GM18520 (cell line): ENCODE results near the gene SCN2A.
"Not testable (repeated sequence)": the region's sequence is repeated elsewhere in the genome, so short reads cannot be mapped to it uniquely, and the experiment has no call there.

ENCODE experiments used
- ATAC-seq: cut with Tn5 transposase; IDR thresholded peaks from one replicate; pipeline ENCODE4 v1.9.1; 2021; ENCODE audit not compliant: unreplicated experiment

The SCN2A gene

DNA sequence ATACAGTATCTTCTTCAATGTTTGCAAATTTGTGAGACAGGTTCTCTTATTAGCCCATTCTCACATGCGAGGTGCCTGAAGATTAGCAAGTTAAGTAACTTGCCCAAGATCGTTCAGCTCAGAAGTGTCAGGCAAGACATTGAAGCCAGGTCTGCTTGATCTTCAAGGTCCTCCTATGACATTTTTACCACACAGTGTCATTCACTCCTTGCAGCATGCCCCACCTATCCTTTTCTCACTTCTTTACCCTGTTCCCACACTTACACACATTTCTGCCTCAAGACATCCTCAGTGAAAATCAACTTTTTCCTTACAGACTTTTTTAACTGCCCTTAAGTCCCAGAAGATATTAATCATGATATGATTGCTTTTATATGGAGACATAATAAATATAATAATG is 73.8 kb downstream of the SCN2A start:
- ATAC-seq, result no peak

GRCh38 chr2:165313509-165313908 is 74.3 kb downstream of the SCN2A start:
- ATAC-seq, result no peak

- ATAC-seq, result no peak
Measured at GRCh38 chr2:165328272-165328671, 89.1 kb downstream of the SCN2A start.

DNA sequence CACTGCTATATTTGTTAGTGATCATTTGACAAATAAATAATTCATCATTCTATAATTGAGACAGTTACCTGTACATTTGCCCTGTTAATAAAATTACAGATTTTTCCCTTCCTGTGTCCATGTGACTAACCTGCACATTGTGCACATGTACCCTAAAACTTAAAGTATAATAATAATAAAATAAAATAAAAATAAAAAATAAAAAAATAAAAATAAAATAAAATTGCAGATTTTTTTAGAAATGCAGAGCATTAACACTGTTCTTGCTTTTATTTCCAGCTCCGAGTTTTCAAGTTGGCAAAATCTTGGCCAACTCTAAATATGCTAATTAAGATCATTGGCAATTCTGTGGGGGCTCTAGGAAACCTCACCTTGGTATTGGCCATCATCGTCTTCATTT is 105.1 kb downstream of the SCN2A start:
- not testable (repeated sequence) for ATAC-seq

GRCh38 chr2:165348441-165348840 is 109.2 kb downstream of the SCN2A start:
- ATAC-seq, result no peak

GRCh38 chr2:165349181-165349580 is 110.0 kb downstream of the SCN2A start:
- no peak for ATAC-seq

DNA sequence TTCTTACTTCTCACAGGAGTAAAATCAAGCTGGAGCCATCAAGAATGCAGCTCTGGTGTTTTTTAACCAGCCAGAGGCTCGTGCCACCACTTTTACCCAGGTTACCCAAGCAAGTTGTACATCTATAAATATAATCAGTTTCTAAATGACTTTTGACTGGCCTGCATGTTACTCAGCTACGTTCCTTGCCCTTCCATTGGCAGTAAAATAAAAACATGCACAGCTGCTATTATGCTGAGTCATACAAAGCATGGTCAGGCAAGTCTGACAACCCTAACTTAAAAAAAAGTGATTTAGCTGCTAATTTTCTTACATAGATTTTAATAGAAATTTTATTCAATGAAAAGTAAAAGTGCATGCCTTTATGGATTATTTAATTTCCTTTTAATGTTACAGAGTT is 118.5 kb downstream of the SCN2A start:
- ATAC-seq, result peak; percentile 99

- ATAC-seq, result no peak
Measured at GRCh38 chr2:165361514-165361913, 122.3 kb downstream of the SCN2A start.

DNA sequence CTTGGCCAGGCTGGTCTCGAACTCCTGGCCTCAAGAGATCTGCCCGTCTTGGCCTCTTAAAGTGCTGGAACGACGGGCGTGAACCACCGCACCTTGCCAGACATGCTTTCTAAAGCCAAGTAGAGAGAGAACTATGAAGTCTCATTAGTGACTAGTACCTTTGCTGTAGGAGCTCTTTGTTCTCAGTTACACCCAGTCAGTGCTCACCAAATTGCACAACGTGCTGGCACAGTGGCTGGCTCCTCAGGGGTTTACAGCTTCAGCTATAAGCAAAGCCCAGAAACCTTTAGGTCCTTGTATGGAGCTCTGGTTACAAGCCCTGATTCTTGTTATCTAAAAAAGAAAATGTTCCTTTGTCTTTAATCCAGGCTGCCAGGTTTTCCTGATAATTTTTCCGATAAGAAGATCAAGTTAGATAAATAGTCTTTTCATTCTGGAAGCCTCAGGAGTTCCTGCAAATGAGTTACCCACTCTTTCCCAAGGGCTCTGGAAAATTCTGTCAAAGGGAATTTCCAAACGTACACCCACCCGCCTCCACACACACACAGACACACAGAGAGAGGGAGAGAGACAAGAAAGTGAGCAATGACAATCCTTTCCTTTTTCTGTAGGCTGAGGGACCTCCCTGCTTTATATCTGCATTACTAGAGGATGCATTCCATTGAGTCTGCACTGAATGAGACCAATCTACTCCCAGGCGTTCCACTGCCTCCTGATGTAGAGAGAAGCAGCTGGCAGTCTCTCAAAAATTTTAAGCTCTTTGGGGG is 130.1 kb downstream of the SCN2A start:
- no peak for ATAC-seq

- no peak for ATAC-seq
Measured at GRCh38 chr2:165369898-165370296, 130.7 kb downstream of the SCN2A start.

DNA sequence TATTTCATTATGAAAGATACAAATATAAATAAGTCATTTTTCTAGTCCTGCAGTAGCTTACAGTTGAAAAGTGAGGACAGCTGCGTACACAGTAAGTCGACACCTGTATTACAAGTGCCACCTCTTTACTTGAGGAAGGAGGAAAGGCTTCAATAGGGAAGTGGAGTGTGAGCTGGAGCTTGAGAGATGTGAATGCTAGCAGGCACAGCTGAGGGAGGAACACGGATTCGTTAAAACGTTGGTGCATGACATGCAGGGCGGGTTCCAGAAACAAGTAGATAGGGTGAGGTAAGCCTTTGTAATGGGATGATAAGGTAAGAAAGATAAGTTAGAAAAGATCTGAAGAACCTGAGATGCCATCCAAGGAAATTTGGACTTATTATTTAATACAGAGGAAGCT is 132.1 kb downstream of the SCN2A start:
- no peak for ATAC-seq

DNA sequence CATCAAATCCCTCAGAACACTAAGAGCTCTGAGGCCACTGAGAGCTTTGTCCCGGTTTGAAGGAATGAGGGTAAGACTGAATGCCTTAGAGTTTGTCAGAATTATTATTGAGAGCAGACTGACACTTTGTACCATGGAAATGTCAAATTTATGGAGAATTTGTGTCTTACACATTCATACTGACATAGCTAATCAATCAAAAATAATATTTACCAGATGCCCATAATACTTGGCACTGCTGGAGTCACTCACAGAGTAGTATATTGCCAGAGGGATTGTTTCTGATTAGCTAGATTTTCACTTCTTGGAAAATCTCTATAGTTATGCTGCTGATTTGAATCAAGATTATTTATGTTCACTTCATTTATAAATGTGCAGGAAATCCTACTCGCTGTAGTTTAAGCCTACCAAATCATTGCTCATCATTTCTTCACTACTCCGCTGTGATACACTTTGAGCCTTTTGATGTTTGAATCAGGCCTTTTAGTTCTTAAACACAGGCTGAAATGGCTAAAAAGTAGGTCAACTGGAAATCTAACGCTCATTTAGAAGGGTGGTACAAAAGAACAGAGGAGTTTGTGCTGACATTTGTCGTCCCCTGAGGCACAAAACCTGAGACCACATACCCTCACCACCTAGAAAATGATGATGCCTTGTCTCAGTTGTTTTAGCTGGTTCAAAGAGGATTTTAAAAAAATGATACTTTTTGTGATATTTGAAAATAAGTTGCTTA is 134.2 kb downstream of the SCN2A start:
- no peak for ATAC-seq

DNA sequence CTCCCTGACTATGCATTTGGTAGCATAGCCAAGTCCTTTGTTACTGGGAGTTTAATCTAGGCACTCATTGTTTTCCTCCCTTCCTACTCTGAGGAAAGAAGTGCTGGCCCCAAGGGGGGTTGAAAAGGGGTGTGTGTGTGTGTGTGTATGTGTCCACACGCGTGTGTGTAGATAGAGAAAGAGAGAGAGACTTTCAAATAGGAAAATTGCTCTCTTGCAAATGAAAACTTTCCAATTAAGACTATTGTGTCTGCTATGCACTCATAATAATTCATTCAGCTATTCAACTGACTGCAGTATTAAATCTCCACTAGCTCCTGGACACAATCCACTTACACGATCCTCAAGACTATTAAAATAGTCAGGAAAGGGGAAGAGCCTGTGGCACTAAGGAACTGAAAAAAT is 137.4 kb downstream of the SCN2A start:
- no peak for ATAC-seq

GRCh38 chr2:165382362-165382761 is 143.1 kb downstream of the SCN2A start:
- ATAC-seq, result no peak

DNA sequence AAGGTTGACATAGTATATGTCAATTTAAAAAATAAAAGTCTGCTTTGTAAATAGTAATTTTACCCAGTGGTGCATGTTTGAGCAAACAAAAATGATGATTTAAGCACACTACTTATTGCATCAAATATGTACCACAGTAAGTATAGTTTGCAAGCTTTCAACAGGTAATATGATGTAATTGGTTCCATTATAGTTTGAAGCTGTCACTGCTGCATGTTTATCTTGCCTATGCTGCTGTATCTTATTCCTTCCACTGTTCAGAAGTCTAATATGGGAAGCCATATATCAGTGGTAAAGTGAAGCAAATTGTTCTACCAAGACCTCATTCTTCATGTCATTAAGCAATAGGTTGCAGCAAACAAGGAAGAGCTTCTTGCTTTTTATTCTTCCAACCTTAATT is 151.7 kb downstream of the SCN2A start:
- no peak for ATAC-seq

- ATAC-seq, result no peak
Measured at GRCh38 chr2:165391791-165392190, 152.6 kb downstream of the SCN2A start.

DNA sequence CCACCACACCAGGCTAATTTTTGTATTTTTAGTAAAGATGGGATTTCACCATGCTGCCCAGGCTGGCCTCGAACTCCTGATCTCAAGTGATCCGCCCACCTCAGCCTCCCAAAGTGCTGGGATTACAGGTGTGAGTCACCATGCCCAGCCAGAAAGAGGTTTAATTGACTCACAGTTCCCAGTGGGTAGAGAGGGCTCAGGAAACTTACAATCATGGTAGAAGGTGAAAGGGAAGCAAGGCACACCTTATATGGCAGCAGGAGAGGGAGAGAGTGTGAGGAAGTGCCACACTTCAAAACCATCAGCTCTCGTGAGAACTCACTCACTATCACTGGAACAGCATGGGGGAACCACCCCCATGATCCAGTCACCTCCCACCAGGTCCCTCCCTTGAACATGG is 159.4 kb downstream of the SCN2A start:
- not testable (repeated sequence) for ATAC-seq

DNA sequence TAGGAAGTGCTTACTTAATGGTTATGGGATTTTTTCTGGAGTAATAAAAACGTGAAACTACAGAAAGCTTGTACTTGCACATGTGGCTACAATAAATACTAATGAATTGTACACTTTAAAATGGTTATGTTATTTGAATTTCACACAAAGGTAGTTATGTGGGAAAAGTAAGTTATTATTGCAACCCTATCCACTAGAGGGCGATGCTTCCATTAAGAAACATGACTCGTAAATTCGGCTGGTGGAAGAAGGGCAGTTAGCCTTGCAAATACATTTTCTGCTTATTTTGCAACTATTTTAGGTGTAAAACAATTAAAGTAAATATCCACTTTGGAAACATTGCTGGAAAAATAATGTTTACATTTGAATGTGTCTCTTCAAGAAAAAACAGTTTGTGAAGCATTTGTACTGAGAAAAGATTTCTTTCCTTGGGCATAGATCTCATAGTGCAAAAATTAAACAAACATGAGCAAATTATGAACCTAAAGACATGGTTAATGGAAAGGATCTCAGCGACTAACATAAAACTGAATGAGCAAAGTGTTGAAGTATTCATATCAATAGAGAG is 162.2 kb downstream of the SCN2A start:
- ATAC-seq, result no peak

DNA sequence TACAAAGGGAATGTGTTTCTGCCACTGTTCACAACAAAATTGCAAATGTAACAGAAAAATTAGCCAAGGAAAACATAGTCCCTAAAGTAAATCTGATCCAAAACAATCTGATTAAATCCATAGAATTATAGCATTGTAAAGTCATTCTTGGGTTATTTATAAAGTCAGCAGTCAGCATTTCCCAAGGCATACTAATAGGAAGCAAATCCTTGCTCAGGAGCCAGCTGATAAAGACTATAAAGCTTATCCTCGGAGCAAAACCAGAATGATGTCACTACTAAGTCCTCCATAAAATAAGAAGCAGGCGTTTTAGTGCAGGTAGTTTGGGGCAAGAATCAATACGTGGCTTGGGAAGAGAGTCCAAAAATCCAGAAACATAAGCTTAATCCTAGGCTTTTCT is 162.9 kb downstream of the SCN2A start:
- no peak for ATAC-seq

DNA sequence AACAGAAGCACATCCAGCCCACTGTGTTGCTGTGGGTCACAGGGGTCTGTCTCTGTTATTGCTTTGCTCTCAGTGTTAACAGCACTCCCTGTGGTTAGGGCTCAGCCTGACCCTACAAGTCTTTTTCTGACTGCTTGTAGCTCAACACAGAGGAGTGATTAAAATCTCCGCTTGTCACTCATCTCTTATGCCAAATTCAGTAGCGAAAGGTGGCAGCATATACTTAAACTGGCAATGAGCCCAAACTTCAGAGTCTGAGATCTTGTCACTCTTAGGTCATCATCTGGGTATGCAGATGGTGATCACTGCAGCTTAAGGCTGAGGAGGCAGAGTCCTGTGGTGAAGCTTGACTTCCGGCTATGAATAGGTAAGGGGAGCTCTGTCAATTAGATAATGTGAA is 167.0 kb downstream of the SCN2A start:
- ATAC-seq, result no peak

- no peak for ATAC-seq
Measured at GRCh38 chr2:165407466-165407865, 168.3 kb downstream of the SCN2A start.

DNA sequence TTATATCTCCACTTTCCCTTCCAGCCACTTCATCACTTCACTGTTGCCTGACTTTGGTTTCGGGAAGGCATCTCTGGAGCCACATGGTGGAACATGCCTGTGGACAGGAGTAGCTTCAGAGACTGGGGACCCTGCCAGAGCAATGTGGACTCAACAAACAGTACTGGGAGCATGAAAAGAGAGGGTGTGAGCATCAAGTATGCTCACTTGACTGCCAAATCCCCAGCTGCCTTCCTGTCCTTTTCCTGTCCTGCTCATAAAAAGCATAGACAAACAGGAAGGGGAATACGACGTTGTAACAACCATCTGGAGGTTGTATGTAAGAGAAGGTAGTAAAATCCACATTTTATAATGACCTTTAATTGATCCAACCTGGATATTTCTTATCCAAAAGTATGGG is 169.0 kb downstream of the SCN2A start:
- ATAC-seq, result no peak
